T47D (cell line): Measurements from ENCODE around the gene KRT78.

Experiments used
- DNase-seq, 2 experiments: peaks; one replicate each; pipeline versions ENCODE4 v3.0.0 to v3.0.0-alpha.2; 2011 to 2012; ENCODE audit warnings: low read depth in 1 of 2, low spot score in 1 of 2
- JUND ChIP-seq: IDR thresholded peaks from 2 replicates; pipeline ENCODE4 v1.6.1; 2012; ENCODE audit warnings: low read depth
- in situ Hi-C: cut with HindIII; loops from 2 replicates; pipeline ENCODE4 v1.10.0; 2016; ENCODE audit warnings: low sequenced_read_pairs, low pct_unique_long_range_greater_than_20kb

KRT78 gene

GRCh38 chr12:52814710-52815155 lies 34.1 kb downstream of the KRT78 start:
- TF ChIP-seq JUND: no peak
- no peak for DNase-seq
- in situ Hi-C loops: no loop called here

DNA sequence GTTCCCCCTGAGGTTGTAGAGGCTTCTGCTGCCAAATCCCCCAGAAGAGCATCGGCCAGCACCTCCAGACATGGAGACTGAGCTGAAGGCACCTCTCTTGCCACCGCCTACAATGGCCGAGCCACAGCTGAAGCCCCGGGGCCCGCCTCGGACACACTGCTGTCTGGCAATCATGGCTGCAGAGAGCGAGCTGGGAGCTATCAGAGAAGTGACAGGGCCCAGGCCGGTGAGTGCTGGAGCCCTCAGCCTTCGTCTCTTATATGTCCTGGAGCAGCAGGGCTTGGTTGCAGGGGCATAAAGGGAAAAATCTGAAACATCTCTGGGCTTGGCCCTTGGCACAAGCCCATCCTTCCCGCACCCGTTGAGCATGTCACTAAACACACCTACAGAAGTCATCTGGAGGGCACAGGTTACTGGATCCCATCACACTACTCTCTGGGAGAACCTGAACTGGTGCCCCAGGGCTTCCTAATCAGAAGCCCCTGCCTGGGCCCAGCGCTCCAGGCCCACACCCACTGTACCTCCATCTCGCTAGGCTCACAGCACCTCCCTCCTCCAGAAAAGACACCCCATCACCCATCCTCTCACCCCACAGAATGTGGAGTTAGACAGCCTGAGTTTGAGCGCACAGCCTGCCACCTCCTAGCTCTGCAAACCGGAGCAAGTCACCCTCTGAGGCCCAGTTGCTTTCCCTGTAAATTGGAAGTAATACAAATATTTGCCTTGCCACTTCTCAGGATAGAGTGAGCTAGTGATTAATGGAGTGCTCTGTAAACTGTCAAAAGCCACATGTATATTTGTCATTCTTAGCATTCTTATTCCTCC lies 34.7 kb downstream of the KRT78 start, which contains the start of gene KRT4:
KRT4 (minus strand) TSS at position 232 of the 825 bp plus-strand sequence; CDS start at position 174, 58 bp downstream.
- in situ Hi-C loops: no loop called here
- peak; percentile 62 to 92 for DNase-seq
- TF ChIP-seq JUND: no peak

GRCh38 chr12:52813203-52813819 lies 35.5 kb downstream of the KRT78 start:
- TF ChIP-seq JUND: no peak
- in situ Hi-C loops: no loop called here
- DNase-seq: no peak

- no peak for DNase-seq
- no peak for TF ChIP-seq JUND
- in situ Hi-C loops: no loop called here
Measured at GRCh38 chr12:52812749-52813148, 36.0 kb downstream of the KRT78 start.

DNA sequence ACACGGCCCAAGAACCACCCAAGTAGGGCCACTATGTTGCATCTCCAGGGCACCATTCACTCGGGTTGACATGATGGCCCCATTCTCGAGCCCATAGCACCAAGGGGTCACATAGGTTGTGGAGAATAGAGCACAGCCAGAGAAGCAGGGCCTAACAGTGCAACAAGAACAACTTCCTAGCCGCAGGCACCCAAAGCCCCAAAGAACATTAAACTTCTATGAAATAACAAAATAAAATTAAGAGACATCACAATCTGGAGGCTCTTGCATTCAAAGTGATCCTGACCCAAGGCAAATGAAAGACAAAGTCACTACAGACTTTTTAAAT lies 36.8 kb downstream of the KRT78 start:
- no peak for DNase-seq
- in situ Hi-C loops: no loop called here
- TF ChIP-seq JUND: no peak

DNA sequence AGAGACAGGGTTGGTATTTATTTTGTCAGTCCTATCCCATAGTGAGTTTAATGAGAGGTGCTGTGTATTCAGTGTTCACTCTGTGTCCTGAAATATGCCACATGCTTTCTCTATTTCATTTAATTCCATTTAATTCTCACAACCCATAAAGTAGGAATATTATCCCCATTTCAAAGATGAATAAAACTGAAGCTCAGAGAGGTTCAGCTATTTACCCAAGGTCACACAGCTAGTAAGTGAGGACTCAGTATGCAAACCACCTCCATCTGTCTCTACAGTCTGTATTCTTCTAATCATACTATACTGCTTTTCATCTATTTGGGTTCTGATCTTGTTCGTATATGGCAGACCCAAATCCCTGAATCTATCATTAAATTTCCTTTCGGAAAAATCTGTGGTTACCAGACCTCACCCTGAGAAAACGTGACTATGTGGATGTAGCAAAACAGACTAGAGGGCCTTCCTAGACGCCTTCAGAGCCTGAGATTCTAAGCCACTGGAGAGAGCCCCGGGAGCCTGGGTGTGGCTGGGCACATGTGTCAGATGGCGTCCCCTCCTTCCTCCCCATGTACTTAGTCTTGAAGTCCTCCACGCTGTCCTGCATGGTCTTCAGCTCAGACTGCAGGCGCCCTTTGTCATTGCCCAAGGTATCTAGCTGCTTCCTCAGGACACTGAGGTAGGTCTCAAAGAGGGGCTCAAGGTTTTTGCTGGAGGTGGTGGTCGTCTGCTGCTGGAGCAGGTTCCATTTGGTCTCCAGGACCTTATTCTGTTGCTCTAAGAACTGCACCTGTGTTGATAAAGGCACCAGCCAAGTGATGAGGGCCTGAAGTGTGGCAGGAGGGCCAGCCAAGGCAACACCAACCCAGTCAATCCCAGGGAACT lies 37.4 kb downstream of the KRT78 start:
- TF ChIP-seq JUND: no peak
- DNase-seq: no peak
- in situ Hi-C loops: no loop called here

GRCh38 chr12:52810554-52810953 lies 38.2 kb downstream of the KRT78 start:
- TF ChIP-seq JUND: no peak
- in situ Hi-C loops: no loop called here
- DNase-seq: no peak

DNA sequence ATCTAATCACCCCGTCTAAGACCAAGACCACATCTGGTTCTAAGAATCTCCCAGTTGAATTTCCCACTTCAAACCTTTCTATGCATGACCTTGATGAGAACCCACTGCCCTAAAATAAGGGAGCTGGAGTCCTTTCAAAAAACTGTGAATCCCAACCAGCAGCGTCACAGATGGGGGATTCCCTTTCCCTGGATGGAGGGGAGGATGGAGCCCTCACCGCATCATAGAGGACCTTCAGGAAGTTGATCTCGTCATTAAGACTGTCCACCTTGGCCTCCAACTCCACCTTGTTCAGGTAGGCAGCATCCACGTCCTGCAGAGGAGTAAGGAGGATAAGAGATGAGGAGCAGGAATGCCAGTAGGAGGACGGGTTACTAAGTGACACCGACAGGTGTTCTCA lies 39.6 kb downstream of the KRT78 start:
- in situ Hi-C loops: no loop called here
- TF ChIP-seq JUND: no peak
- no peak for DNase-seq

DNA sequence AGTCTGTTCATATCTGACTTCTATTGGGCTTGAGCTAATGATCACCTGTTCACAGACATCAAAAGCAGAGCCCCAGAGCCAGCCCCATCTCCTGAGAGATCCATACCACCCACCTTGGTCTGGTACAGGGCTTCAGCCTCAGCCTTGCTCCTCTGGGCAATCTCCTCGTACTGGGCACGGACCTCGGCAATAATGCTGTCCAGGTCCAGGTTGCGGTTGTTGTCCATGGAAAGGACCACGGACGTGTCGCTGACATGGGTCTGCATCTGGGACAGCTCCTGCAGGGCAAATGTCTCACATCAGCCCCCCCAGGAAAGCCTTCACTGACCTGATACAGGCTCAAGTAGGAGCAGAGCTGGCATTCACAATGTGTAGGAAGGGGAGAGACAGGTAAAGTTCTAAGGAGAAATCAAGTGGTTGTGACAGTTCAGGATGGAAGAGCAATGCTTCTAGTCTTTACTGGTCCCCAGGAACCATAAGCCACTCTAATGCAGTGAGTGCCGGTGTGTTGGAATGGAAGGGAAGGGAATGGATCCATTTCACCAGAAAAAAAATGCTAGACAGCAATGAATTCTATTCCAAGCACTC lies 40.1 kb downstream of the KRT78 start:
- no peak for DNase-seq
- TF ChIP-seq JUND: no peak
- in situ Hi-C loops: no loop called here

- no peak for TF ChIP-seq JUND
- no peak for DNase-seq
- in situ Hi-C loops: no loop called here
Measured at GRCh38 chr12:52807544-52808470, 41.0 kb downstream of the KRT78 start.

- TF ChIP-seq JUND: no peak
- in situ Hi-C loops: no loop called here
- no peak for DNase-seq
Measured at GRCh38 chr12:52806821-52807543, 41.8 kb downstream of the KRT78 start.
